Stomach (tissue), 4 donors: ENCODE measurements around the gene RC3H2.

Source experiments
- CTCF ChIP-seq, 7 experiments: fragments of 450-650 bp in 4 of 7; fragments of 200-600 bp in 3 of 7; sonication (generic) in 3 of 7; IDR thresholded peaks; one replicate each; pipeline ENCODE4 v1.5.1; 2016 to 2019; ENCODE audit warnings: antibody characterized with exemption in 7 of 7, control low read depth in 2 of 7, mild to moderate bottlenecking in 1 of 7
- POLR2A ChIP-seq, 4 donors: fragments of 450-650 bp; IDR thresholded peaks; one replicate each; pipeline ENCODE4 v1.6.1; 2016; ENCODE audit warnings: antibody characterized with exemption in 4 of 4, control low read depth in 2 of 4, mild to moderate bottlenecking in 1 of 4, moderate library complexity in 1 of 4

GRCh38 chr9:122841501-122841900 lies 63.7 kb downstream of the RC3H2 start:
- TF ChIP-seq CTCF (IDR thresholded peaks at IDR 0.05) (no peak), POLR2A (IDR thresholded peaks at IDR 0.05) (no peak)
